Measurements from ENCODE around the gene TSKS. TPM values are rescaled to one million over a fixed set of nuclear protein-coding genes. Genes with fewer than 3 reads are reported as not detected.
A peak's percentile ranks its signal among the peaks of the same experiment; 100 is the strongest.

TSKS gene
- total and polyA plus RNA-seq, 7 donors = 0.18 to 0.27 (median 0.21) TPM; not detected in 3

- Histone ChIP-seq H3K9me3 (no peaks in the 10 kb centered on the region), H3K4me3 (no peak overlapping the region), H3K27ac (no peak overlapping the region), H3K36me3 (ENCODE audit: insufficient read depth in 1 of 2, low read depth in 1 of 2) (no peaks in the 10 kb centered on the region), H3K27me3 (ENCODE audit: insufficient read depth in 3 of 3, low read length in 2 of 3) (no peaks in the 10 kb centered on the region), H3K4me1 (peaks cover 14% of the 10 kb centered on the region)
- intact Hi-C loops (cut with DNase I) = loop anchor here in 1 of 2 donors (5.0 kb wide), 1 partner anchor 82 kb away; no protein-coding TSS in a partner anchor
- no peak for ATAC-seq
- DNase-seq = no peak
- TF ChIP-seq CTCF (IDR thresholded peaks at IDR 0.05) = no peak
- 90 to 92% (median 91%) methylated on average over 8 of the region's 8 CpGs for WGBS, 3 donors
Observed at GRCh38 chr19:49764341-49764740, 1.2 kb upstream of the TSKS start.

GRCh38 chr19:49761625-49762311 is 1.3 kb downstream of the TSKS start:
- Histone ChIP-seq H3K27ac (no peak overlapping the region), H3K4me1 (no peaks in the 10 kb centered on the region), H3K4me3 (no peak overlapping the region), H3K27me3 (ENCODE audit: insufficient read depth in 3 of 3, low read length in 2 of 3) (no peaks in the 10 kb centered on the region), H3K36me3 (ENCODE audit: insufficient read depth in 1 of 2, low read depth in 1 of 2) (no peaks in the 10 kb centered on the region), H3K9me3 (no peaks in the 10 kb centered on the region)
- no peak for ATAC-seq
- DNase-seq = peak in 1 of 2 donors; percentile 42
- 46 to 50% (median 47%) methylated on average over 16 of the region's 16 CpGs for WGBS, 3 donors
- intact Hi-C loops (cut with DNase I) = loop anchor here in 1 of 2 donors (5.0 kb wide), 1 partner anchor 79 kb away; no protein-coding TSS in a partner anchor
- no peak for TF ChIP-seq CTCF (IDR thresholded peaks at IDR 0.05)

GRCh38 chr19:49761249-49761624 is 1.9 kb downstream of the TSKS start:
- H3K4me3 ChIP-seq = no peak overlapping the region
- TF ChIP-seq CTCF (IDR thresholded peaks at IDR 0.05) = no peak
- no peaks in the 10 kb centered on the region for H3K36me3 ChIP-seq (ENCODE audit: insufficient read depth in 1 of 2, low read depth in 1 of 2)
- 78 to 88% (median 81%) methylated on average over 1 of the region's 1 CpG for WGBS, 3 donors
- DNase-seq = no peak
- H3K27ac ChIP-seq = no peak overlapping the region
- ATAC-seq = no peak
- intact Hi-C loops (cut with DNase I) = loop anchor here in 1 of 2 donors (5.0 kb wide), 1 partner anchor 79 kb away; no protein-coding TSS in a partner anchor
- no peaks in the 10 kb centered on the region for H3K27me3 ChIP-seq (ENCODE audit: insufficient read depth in 3 of 3, low read length in 2 of 3)
- H3K9me3 ChIP-seq = no peaks in the 10 kb centered on the region
- no peaks in the 10 kb centered on the region for H3K4me1 ChIP-seq

DNA sequence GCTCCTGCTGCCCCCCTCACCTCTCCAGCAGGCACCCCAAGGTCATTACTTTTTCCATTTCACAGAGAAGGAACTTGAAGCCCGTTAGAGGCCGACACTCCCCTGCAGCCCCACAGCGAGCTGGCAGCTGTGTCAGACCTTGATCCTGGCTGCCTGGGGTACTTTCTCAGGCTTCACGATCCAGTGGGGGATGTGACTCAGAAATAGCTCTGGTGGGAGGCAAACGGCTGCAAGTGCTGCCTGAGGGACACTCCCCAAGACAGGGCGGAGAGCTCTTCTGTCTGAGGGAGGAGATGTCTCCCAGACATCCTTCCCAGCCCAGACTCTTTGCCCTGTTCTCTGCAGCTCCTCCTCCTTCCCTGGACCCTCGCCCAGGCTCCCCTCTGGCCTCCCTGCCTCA is 4.8 kb downstream of the TSKS start:
- Histone ChIP-seq H3K4me3 (no peak overlapping the region), H3K4me1 (no peaks in the 10 kb centered on the region), H3K27ac (no peak overlapping the region), H3K9me3 (no peaks in the 10 kb centered on the region), H3K36me3 (ENCODE audit: insufficient read depth in 1 of 2, low read depth in 1 of 2) (no peaks in the 10 kb centered on the region), H3K27me3 (ENCODE audit: insufficient read depth in 3 of 3, low read length in 2 of 3) (no peaks in the 10 kb centered on the region)
- ATAC-seq (no peak), DNase-seq (no peak)
- intact Hi-C loops (cut with DNase I) = no loop called here
- 29 to 39% (median 38%) methylated on average over 7 of the region's 7 CpGs for WGBS, 3 donors
- TF ChIP-seq CTCF (IDR thresholded peaks at IDR 0.05) = no peak

- Histone ChIP-seq H3K9me3 (no peaks in the 10 kb centered on the region), H3K36me3 (ENCODE audit: insufficient read depth in 1 of 2, low read depth in 1 of 2) (no peaks in the 10 kb centered on the region), H3K4me1 (no peaks in the 10 kb centered on the region), H3K27me3 (ENCODE audit: insufficient read depth in 3 of 3, low read length in 2 of 3) (no peaks in the 10 kb centered on the region), H3K27ac (no peak overlapping the region), H3K4me3 (no peak overlapping the region)
- WGBS, 3 donors = 83 to 86% (median 85%) methylated on average over 3 of the region's 3 CpGs
- intact Hi-C loops (cut with DNase I) = no loop called here
- DNase-seq (no peak), ATAC-seq (no peak)
- TF ChIP-seq CTCF (IDR thresholded peaks at IDR 0.05) = no peak
Observed at GRCh38 chr19:49755956-49756355, 7.2 kb downstream of the TSKS start.

Data from psoas muscle (tissue), 8 donors.